Panc1 (cell line): ENCODE data around the gene GEN1. TPM values are rescaled to one million over a fixed set of nuclear protein-coding genes. Genes with fewer than 3 reads are reported as not detected.

Experiments
- ATAC-seq: fragments of 200-7000 bp; cut with Tn5 transposase; 2 replicates; pipeline ENCODE4 v1.9.1; 2020; ENCODE audit warnings: mild to moderate bottlenecking, moderate library complexity
- BruUV-seq: library from RNA; stranded (reverse); fragments of 400-500 nt; replicated peaks from 2 replicates; lab custom pipeline; 2021; lab: Mats Ljungman, UMichigan
- CTCF ChIA-PET: fragments of 300-600 bp; sonication (Branson Sonifier 250); formaldehyde crosslinking; loops from one replicate; lab custom pipeline; 2022; ENCODE audit warnings: antibody characterized with exemption; lab: Charles Lee
- POLR2A ChIA-PET: fragments of 300-600 bp; sonication (Branson Sonifier 250); formaldehyde crosslinking; loops from one replicate; lab custom pipeline; 2022; ENCODE audit warnings: antibody characterized with exemption; lab: Charles Lee
- DNase-seq: peaks from one replicate; pipeline ENCODE4 v3.0.0-alpha.2; 2010; ENCODE audit warnings: low read depth, low spot score
- H3K27ac ChIP-seq: 2 replicates; pipeline ENCODE4 v1.5.1; 2011; ENCODE audit warnings: mild to moderate bottlenecking, low read length, inconsistent platforms
- H3K27me3 ChIP-seq: fragments of 200-500 bp; sonication (Bioruptor generic); 2 replicates; pipeline ENCODE4 v1.6.0; 2014; ENCODE audit warnings: low read length, inconsistent platforms; ENCODE audit not compliant: control insufficient read depth, insufficient read depth
- H3K36me3 ChIP-seq: fragments of 200-500 bp; sonication (Bioruptor generic); 2 replicates; pipeline ENCODE4 v1.5.1; 2014; ENCODE audit warnings: inconsistent platforms, mild to moderate bottlenecking, low read length, moderate library complexity; ENCODE audit not compliant: control insufficient read depth, insufficient read depth
- H3K4me1 ChIP-seq: 2 replicates; pipeline ENCODE4 v1.5.1; 2011; ENCODE audit warnings: inconsistent platforms, mild to moderate bottlenecking, low read length, moderate library complexity; ENCODE audit not compliant: control insufficient read depth, insufficient read depth
- H3K4me3 ChIP-seq, 2 experiments: 2 replicates each; pipeline ENCODE4 v1.5.1; 2011 to 2012; ENCODE audit warnings: low read depth in 2 of 2, low read length in 2 of 2, mild to moderate bottlenecking in 2 of 2, inconsistent platforms in 1 of 2, moderate library complexity in 1 of 2
- H3K9me3 ChIP-seq: fragments of 200-500 bp; sonication (Bioruptor generic); 2 replicates; pipeline ENCODE4 v1.5.1; 2014; ENCODE audit warnings: low read depth, mild to moderate bottlenecking, inconsistent platforms, low read length, moderate library complexity; ENCODE audit not compliant: control insufficient read depth, insufficient read depth
- CTCF ChIP-seq: fragments of 450-650 bp; IDR thresholded peaks from 2 replicates; pipeline ENCODE4 v1.5.1; 2017; ENCODE audit warnings: mild to moderate bottlenecking
- POLR2AphosphoS5 ChIP-seq: IDR thresholded peaks from 2 replicates; pipeline ENCODE4 v1.6.1; 2012; ENCODE audit warnings: mild to moderate bottlenecking, low read depth, low read length, moderate library complexity
- REST ChIP-seq, 2 experiments: IDR thresholded peaks; 2 replicates each; pipeline ENCODE4 v1.6.1; 2011 to 2012; ENCODE audit warnings: low read depth in 2 of 2, control low read depth in 1 of 2, low read length in 1 of 2, mild to moderate bottlenecking in 1 of 2, moderate library complexity in 1 of 2; ENCODE audit not compliant: insufficient read depth in 1 of 2
- SIN3A ChIP-seq: IDR thresholded peaks from 2 replicates; pipeline ENCODE4 v1.6.1; 2012; ENCODE audit warnings: low read depth, mild to moderate bottlenecking, low read length, moderate library complexity, borderline replicate concordance; ENCODE audit not compliant: insufficient read depth
- TCF7L2 ChIP-seq: IDR thresholded peaks from 2 replicates; pipeline ENCODE4 v1.6.1; 2011; ENCODE audit warnings: mild to moderate bottlenecking, low read depth, low read length, inconsistent platforms
- in situ Hi-C: cut with HindIII; loops from 2 replicates; pipeline ENCODE4 v1.10.0; 2016; ENCODE audit warnings: low sequenced_read_pairs, low pct_unique_long_range_greater_than_20kb
- intact Hi-C: fragments of 100-400 bp; cut with micrococcal nuclease; formaldehyde crosslinking; loops from one replicate; pipeline ENCODE4 v1.10.0; 2022; ENCODE audit not compliant: unreplicated experiment
- total RNA-seq: library from RNA; stranded (reverse); gene quantifications from one replicate; pipeline ENCODE4 v1.2.1, GENCODE V29; 2021; ENCODE audit not compliant: unreplicated experiment

The GEN1 gene
- total RNA-seq, 1 experiment from 2014 or later, result 24.0 TPM

- Histone ChIP-seq H3K9me3 (no peaks in the 10 kb centered on the region), H3K27ac (no peak overlapping the region), H3K4me3 (no peak overlapping the region), H3K4me1 (no peaks in the 10 kb centered on the region), H3K27me3 (no peaks in the 10 kb centered on the region; the same call in 1 of the 2 replicates), H3K36me3 (no peaks in the 10 kb centered on the region)
- no peak for TF ChIP-seq REST (IDR thresholded peaks at IDR 0.05; ENCODE audit: insufficient read depth in 1 of 2, low read depth in 2 of 2, low read length in 1 of 2)
- TF ChIP-seq TCF7L2, result no peak
- TF ChIP-seq CTCF, result no peak
- TF ChIP-seq SIN3A, result no peak
- no peak for TF ChIP-seq POLR2AphosphoS5
- ChIA-PET CTCF (no interaction called here), POLR2A (interaction anchor here (0.6 kb wide), 1 partner anchor 24 kb away, joined by 10 read pairs; no protein-coding TSS in a partner anchor)
- DNase-seq (no peak), ATAC-seq (no peak)
- BruUV-seq, result no TSS peak
- intact Hi-C loops (no loop called here), in situ Hi-C loops (no loop called here)
Measured at GRCh38 chr2:17793803-17794354, 39.9 kb downstream of the GEN1 start.

- H3K27ac ChIP-seq, result no peak overlapping the region
- no peak overlapping the region for H3K4me3 ChIP-seq
- POLR2A ChIA-PET, result no interaction called here
- no peak for TF ChIP-seq TCF7L2
- TF ChIP-seq SIN3A, result no peak
- no peak for TF ChIP-seq REST (IDR thresholded peaks at IDR 0.05; ENCODE audit: insufficient read depth in 1 of 2, low read depth in 2 of 2, low read length in 1 of 2)
- TF ChIP-seq CTCF, result no peak
- no peak for TF ChIP-seq POLR2AphosphoS5
- no peaks in the 10 kb centered on the region for H3K4me1 ChIP-seq
- DNase-seq, result no peak
- in situ Hi-C loops (no loop called here), intact Hi-C loops (no loop called here)
- CTCF ChIA-PET, result no interaction called here
- no peaks in the 10 kb centered on the region for H3K9me3 ChIP-seq
- H3K27me3 ChIP-seq, result no peaks in the 10 kb centered on the region; the same call in 1 of the 2 replicates
- no TSS peak for BruUV-seq
- no peaks in the 10 kb centered on the region for H3K36me3 ChIP-seq
- ATAC-seq, result no peak
Measured at GRCh38 chr2:17795309-17795708, 41.4 kb downstream of the GEN1 start.
